Stimulated activated CD8-positive, alpha-beta memory T cell treated with anti-CD3 and anti-CD28 coated beads, Interleukin-2, amount 100 ng/mL, for 48 hours (primary cell): ENCODE results near the gene GRID2.

ENCODE experiments used
- DNase-seq, 2 donors: peaks; one replicate each; pipeline ENCODE4 v3.0.0-alpha.2; 2020; ENCODE audit warnings: low read depth in 2 of 2

GRID2 gene

DNA sequence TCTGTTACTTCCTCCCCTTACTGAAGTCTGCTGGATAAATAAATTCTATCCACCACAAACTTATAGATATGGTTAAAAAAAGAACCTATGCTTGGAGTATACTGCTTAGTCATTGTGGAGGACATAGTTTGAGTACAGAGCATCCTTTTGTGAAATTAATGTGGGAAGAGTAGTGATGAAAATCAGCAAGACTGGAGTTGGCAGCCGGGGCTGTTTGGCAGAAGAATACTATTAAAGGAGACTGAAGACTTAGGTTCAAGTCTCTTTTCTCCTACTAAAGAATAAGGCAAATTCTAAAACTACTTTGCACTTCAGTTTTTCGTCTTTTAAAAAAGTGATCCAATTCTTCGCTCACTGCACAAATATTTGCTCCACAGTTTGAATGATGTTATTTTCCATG lies 1198.2 kb downstream of the GRID2 start:
- no peak for DNase-seq

DNA sequence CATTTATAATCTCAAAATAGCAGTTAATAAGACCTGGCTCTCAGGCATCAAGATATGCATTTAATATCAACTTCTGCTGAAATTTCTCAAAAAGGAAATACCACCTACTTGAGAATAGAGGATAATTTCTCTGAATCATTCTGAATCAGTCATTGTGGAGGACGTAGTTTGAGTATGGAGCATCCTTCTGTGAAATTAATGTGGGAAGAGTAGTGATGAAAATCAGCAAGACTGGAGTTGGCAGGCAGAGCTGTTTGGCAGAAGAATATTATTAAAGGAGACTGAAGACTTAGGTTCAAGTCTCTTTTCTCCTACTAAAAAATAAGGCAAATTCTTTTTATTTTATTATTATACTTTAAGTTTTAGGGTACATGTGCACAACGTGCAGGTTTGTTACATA lies 1199.2 kb downstream of the GRID2 start:
- DNase-seq = no peak

DNA sequence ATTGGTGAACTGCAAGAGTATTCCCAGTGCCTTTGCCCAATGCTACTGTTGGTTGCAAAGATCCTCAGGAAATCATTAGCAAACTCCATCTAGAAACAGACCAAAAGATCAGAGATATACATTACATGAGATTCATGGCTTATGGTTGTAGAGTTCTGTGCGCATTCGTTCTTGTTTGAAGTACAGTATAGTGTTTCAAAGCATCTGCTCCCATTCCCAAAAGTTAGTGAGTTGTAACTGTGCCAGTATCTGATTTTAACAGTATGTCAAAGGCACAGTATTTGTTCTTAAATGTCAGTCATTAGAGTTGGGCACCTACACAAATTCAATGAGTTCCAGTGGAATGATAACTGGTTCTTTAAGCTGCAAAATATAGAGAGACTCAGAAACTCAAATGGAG lies 1210.1 kb downstream of the GRID2 start:
- no peak for DNase-seq

DNA sequence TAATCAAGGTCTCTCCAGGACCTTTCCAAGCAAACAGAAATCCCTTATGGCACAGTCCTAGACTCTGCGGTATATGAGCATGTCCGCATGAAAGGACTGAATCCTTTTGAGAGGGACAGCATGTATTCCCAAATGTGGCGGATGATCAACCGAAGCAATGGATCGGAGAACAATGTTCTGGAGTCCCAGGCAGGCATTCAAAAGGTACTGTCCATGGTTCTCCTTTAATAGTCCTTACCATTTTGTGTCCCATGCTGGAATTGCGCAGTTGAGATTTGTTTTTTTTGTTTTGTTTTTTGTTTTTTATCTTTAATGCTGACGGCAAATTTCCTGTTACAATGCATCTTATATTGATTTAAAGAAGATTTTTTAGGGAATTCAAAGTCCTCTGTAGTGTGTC lies 1211.4 kb downstream of the GRID2 start:
- DNase-seq = no peak

DNA sequence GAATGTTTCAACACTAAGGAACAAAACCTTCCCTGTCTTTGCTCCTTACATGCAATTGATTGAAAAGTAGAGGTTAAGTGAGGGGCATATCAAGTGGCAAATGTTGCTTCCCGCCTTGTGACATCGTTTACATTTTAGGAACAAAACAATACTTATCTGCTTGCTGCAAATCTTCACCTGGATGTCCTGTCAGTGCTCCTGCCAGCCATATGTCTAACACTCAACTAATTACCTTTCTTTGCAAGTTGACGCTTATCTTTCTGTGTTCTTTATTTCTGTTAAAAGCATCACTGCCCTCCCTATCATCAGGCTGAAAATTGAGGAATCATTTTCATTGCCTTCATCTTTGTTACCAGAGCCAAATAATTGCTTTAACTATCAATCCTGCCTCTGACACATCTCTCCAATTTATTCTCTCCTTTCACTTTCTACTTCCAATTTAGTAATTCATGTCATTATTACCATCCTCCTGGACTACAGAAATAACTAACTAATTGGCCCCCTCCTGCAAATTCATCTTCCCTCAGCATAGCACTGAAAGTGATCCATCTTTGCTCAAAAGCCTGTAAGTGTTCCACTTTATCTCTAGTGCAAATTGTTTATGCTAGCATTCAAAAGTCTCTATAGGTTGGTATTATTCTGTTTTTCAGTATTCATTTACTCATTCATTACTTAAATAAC lies 1226.1 kb downstream of the GRID2 start:
- DNase-seq = no peak

DNA sequence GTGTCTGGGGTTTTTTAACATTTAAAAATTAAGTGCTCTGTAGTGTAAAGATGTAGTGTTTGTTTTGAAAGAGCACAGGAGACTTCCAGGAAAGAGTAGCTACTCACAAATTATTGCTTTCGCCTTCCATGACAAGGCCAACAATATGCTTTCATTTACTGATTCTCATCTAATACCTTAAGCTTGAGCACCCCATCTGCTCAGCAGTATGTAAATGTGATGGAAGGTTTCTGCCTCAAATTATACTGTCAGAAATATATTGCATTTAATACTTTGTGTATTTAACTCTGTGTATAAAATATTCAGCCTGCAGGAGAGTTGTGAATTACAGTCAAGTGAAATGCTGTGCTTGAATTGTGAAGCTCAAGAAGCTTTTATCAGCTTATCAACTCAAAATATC lies 1228.5 kb downstream of the GRID2 start:
- no peak for DNase-seq

DNA sequence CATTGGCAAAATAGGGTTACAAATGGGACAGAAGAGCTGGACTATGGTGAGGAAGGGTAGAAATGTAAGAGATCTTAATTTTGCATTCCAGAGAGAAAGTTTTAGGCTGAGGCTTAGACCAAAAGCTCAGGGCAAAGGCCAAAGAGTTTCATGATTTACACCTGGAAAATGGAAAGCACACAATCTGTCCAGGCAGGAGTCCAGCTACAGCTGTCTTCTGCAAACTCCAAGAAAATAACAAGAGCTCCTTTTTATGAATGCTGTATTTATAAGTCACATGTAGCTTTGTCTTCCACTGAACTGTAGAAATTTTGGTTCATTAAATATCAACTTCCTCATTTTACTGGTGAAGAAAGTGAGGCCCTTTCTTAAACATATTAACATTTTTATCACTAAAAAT lies 1236.8 kb downstream of the GRID2 start:
- DNase-seq = no peak

DNA sequence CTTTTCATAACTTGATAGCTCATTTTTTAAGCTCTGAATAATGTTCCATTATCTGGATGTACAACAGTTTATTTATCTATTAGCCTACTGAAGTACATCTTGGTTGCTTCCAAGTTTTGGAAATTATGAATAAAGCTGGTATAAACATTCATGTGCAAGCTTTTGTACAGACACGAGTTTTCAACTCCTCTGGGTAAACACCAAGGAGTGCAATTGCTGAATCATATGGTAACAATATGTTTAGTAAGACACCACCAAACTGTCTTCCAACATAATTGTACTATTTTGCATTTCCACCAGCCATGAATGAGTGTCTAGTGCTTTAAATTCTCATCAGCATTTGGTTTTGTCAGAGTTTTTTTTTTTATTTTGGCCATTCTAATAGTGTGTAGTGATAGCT lies 1258.1 kb downstream of the GRID2 start:
- DNase-seq = no peak

DNA sequence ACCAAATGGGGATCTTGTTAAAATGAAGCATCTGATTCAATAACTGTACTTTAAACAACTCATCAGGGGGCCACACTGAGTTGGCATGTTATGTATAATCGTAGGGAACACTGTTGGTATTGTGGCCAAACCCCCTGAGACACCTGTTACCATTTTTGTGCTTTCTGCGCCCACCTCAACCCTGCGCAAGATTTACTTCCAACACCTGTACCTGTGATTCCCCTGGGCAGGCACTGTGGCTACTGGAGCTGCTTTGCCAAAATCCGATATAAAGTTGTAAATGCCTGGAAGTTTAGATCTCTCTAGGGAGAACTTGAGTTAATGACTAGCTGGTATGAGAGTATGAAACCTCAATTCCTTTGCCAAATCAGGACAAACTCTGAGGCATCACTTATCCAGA lies 1265.0 kb downstream of the GRID2 start:
- DNase-seq = no peak

DNA sequence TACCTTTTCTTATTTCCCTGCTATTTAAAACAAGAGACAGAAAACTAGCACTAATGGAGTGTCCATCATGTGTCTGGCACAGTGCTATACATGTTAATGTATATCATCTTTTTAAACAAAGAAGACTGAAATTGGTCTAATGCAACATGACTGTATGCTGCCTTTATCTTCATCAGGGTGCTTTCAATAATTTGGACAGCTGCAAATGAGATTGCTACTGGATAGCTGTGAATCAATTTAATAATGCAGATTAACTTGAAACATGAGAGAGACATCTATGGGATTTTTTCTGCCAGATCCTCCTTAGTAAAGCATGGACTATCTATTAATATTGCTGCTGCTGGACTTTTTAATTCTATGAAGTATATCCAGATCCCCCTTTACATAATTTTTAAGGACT lies 1269.5 kb downstream of the GRID2 start:
- DNase-seq = no peak

DNA sequence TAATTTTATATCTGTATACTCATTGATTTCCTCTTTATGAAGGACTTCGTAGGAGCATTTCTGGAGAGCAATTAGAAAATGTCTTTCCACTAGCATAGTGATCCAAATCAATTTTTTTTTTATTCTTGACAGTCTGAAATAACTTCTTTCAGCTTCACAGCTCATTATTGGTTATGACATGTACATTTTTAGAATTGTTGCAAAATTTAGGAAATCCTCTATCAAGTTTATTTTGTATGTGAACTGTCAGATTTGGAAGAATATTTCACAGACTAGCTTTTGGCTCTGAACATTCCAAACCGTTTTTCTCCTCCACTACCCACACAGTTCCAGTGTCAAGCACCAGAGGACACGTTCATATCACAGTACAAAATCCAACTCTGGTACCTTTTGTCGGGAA lies 1275.2 kb downstream of the GRID2 start:
- no peak for DNase-seq

DNA sequence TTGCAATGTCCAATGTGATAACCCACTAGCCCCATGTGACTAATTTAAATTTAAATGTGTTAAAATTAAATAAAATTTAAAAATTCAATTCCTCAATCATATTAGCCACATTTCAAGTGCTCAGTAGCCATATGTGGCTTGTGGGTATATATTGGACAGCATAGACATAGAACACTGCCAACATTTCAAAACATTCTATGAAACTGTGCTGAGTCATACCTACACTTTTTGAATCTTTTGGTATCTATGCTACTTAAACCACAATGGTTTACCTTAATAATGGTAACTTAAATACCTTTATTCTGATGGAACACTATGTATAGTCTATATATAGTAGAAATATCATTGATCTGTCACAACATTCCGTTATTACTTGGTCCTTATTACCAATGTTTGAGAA lies 1301.4 kb downstream of the GRID2 start:
- no peak for DNase-seq

DNA sequence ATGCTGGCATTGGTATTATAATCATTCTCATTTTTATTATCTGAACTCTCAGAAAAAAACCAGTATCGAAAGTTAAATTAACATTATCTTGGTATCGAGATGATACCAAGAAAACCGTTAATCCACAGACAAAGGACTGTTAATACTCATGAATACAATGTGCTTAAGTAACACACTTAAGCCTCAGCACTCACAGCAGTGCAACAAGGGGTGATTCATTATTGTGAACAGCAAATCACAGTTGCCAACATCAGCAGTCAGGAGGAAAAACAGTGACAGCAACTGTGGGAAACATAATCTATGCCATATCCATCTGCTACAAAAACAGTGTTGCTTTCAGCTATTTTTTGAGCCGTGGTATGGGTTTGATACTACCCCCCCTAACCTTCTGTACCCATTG lies 1313.8 kb downstream of the GRID2 start:
- DNase-seq = no peak

DNA sequence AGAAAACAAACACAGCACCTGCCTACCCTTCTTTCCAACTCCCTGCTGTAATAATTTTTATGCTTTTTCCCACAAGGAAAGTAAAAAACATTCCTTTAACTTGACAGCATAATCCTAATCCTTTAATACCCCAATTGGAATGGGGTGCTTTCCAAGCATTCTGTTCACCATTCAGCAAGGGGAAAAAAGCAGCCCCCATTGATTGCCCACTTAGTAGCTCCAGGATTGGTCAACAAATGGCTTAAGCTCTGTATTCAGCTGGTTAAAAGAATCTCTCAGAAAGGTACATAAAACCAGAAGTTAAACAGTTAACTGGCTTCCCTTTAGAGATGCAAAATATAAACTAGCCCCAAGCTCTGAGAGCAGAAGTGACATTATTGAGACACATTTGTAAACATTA lies 1330.0 kb downstream of the GRID2 start:
- no peak for DNase-seq

DNA sequence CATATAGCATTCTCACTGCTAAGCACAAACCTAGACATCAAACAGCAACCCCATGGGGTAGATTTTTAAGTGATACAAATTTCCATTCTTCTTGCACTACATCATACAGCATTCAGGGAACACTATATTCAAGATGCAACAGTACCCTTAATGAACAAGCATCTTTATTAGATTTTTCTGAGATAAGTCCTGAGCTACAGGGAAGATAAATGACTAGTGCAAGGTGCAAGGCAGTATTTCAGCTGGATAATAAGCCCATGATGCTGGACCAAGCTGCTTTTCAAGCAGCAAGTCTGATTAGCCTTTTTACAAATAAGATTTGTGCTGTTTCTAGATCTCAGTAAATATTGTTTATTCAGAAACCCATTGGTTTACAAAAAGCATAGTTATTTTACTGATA lies 1332.2 kb downstream of the GRID2 start:
- DNase-seq = no peak

DNA sequence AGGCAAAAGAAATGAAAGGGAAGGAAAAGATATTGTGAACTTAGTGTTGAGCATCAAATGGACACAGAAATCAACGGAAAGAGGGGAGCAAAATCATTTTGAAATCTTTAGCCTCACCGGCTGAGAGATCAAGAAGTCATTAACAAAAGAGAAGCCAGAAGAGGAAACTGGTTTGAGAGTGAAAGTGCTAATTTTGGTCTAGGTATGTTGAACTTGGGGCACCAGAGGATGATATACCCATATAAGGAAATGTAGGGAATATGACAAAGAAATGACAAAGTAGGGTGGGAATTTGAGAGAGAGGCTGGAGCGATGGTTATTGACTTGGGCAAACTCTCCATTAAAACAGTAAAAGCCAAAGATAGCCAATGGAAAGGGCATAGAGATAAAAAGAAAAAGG lies 1341.4 kb downstream of the GRID2 start:
- no peak for DNase-seq

DNA sequence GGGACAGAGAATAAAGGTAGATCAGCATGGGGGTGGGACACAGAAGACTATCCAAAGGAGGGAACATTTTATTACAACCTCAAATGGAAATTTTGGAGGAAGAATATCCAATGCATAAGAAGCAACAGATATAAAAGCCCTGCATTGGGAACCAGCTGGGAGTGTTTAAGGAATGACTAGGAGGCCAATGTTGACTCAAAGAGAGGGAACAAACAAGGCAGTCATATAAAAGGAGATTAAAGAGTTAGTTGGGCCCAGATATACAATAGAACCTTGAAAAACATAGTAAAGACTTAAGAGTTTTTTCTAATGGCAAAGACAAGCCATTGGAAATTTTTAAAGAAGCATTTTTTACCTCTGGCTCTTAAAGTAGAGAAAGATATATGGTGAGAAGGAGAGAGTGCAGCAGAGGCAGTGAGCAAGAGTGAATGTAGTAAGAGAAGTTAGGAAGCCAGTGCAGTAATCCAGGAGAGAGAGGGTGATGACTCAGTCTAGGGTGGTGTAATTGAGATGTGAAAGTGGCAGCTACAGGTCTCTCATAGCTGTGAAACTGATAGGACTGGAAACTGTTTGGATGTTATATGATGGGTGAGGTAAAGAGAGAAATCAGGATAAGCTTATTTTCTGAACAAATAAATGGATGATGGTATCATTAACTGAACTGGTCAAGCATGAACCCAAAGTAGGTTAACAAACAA lies 1342.6 kb downstream of the GRID2 start:
- no peak for DNase-seq

DNA sequence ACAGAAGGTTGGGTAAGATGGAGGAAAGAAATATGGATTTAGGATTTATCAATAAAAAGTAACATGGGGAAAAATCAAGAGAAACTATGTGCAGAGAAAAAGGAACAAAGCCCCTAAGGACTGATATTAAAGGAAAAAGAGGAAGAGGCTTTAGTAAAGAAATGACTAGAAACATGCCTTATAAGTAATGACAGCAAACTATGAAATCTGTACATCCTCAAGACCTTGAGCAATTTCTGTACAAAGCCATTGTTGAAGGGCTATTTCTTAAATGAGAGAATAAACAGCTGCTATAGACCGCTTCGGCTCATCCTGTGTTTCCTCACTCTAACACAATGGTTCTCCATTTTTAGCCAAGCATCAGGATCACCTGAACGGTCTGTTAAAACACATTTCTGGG lies 1344.5 kb downstream of the GRID2 start:
- DNase-seq = no peak

DNA sequence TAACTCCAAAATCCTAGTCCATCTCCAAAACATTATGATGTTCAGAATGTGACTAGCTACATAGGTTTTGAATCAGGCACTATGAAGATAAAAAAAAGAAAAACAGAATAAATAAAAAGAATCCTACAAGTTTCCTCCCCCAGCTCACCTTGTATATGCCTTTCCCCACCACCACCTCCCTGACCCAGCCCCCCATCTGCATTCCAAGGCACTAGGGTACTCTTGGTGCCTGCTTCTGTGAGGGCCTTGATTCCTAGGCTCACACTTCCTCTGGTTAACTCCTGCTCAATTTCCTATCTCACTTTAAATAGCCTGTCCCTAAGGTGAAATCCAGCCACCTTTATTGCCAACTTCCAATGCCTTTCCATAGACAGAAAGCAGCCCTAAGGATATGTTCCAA lies 1346.1 kb downstream of the GRID2 start:
- DNase-seq = no peak

DNA sequence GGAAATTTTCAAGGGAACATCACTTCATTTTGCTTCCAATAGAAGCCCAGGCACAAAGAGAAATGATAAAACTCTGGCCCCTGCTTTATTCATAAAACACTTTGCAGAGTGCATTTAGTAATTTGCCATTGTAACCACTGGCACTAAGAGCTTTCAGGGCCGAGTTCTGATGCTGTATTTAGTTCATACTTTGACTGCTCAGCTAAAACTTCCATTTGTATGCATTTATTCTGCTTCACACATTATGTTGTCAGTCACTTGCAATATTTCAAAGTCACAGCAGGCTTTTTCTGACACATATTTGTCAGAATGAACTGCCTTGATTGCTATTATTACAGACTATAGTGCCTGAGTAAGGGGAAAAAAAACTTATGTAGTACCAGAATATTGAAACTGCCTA lies 1350.4 kb downstream of the GRID2 start:
- no peak for DNase-seq

DNA sequence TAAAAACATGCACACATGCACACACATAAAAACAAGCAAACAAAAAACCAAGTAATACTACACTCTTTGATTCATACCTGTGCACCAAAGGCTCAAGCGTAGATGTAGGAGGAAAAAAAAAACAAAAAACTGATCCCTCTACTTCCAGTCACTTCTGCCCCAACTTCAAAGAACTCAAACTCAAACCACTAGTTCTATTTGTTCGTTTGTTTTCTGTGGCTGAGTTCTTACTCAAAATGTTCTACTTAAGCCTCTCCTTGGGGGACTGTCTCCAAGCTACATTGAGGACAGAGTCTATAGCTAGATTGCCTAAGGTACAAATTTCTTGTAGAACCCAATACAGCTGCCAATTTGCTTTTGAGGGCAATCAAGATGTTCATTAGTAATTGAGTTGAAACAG lies 1353.8 kb downstream of the GRID2 start:
- no peak for DNase-seq

DNA sequence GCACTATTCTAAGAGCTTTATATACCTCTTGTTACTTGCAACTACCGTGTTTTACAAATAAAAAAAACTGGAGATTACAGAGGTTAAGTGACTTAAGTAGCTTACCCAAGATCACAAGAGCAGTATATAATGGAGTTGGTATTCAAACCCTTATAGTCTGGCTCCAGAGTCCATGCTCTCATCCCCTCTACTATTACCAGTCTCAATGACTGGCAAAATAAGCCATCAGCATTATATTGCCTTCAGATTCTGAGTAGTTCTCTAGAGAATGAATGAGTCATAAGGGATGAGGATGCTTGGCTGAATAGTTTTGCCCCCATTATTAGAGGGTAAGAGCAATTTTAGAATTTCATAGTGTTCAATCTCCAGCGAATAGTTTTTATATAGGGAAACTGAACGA lies 1354.7 kb downstream of the GRID2 start:
- DNase-seq = no peak

DNA sequence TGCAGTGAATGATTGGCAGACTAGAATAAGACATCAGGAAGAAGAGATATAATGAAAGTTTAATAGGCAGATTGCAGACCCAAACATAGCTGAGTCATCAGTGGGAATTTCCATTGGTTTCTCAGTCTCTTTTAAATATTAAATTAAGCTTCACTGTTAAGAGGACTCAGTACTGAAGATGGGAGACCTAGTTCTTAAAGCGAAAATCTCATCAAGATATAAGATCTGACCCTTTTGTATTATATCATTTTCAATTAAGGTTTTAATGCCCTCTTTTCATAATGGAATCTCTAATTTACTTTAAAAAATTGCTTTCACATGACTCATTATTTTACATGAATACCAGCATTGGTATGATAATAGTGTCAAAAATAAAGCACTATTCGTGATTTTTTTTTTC lies 1355.9 kb downstream of the GRID2 start:
- DNase-seq = no peak

DNA sequence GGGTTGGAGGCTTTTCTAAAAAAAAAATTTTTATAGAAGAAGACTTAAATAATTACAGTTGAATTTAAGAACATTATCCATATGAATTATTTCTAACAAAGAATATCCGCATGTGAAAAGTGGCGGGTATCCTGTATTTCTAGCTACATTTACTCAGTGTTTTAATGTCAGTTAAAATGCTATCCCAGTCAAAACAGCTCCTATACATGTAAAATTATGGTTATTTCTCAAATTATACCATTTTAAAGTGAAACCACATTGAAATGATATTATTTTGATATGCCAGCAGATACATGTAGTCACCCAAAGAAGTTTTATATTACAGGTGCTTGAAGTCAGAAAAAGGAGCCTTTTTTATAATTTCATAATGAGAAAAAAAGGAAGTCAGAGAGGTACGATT lies 1356.3 kb downstream of the GRID2 start:
- no peak for DNase-seq
